GM12801 (cell line): ENCODE measurements around the gene HINT1.

Source experiments
- TF ChIP-seq, protein P1 (sequence below): IDR thresholded peaks from one replicate; pipeline ENCODE4 v1.5.1; 2011; ENCODE audit warnings: control low read depth; ENCODE audit not compliant: insufficient read length; ENCODE audit errors: extremely low read depth

Gene HINT1

DNA sequence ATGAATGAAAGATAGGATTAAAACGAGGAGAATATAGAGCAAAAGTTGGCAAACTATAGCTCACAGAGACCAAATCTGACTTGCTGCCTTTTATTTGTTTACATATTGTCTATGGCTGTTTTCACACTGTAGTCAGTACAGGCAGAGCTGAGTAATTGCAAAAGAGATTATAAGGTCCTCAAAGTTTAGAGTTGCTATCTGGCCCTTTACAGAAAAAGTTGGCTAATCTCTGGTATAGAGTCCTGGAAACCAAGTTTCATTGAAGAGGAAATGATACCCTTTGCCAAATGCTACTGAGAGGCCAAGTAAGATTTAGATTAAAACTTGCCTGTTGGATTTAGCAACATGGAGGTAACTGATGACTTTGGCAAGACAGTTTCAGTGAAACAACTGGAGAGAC is 41.7 kb upstream of the HINT1 start:
- TF ChIP-seq, protein P1, sequence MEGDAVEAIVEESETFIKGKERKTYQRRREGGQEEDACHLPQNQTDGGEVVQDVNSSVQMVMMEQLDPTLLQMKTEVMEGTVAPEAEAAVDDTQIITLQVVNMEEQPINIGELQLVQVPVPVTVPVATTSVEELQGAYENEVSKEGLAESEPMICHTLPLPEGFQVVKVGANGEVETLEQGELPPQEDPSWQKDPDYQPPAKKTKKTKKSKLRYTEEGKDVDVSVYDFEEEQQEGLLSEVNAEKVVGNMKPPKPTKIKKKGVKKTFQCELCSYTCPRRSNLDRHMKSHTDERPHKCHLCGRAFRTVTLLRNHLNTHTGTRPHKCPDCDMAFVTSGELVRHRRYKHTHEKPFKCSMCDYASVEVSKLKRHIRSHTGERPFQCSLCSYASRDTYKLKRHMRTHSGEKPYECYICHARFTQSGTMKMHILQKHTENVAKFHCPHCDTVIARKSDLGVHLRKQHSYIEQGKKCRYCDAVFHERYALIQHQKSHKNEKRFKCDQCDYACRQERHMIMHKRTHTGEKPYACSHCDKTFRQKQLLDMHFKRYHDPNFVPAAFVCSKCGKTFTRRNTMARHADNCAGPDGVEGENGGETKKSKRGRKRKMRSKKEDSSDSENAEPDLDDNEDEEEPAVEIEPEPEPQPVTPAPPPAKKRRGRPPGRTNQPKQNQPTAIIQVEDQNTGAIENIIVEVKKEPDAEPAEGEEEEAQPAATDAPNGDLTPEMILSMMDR: no peak

DNA sequence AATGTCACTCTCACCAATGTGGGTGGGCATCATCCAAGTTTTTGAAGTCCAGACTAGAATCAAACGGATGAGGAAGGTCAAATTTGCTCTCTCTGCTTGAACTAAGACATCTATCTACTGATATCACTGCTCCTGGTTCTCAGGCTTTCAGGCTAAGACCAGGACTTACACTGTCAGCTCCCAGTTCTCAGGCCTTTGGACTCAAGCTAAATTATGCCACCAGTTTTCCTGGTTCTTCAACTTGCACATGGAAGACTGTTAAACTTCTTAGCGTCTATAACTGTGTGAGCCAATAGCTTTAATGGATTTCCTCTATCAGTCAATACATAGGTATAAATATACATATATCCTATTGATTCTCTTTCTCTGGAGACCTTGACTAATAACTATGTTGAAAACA is 41.0 kb upstream of the HINT1 start:
- TF ChIP-seq, protein P1: no peak

DNA sequence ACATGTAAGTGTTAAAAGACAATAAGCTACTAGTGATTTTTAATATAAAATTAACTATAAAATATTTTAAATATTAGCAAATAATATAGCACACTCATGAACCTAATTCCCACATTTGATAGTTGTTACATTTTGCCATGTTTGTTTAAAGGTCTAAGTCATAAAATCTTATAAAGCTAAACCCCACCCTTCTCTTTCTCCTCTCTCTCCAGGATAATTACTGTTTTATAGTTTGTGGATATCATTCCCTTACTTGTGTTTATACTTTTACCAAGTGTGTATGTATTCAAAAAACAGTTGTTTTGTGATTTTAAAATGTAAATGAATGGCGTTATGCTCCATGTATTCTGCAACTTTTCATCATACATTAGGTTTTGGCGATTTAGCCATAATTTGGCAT is 39.9 kb upstream of the HINT1 start:
- TF ChIP-seq, protein P1: no peak

DNA sequence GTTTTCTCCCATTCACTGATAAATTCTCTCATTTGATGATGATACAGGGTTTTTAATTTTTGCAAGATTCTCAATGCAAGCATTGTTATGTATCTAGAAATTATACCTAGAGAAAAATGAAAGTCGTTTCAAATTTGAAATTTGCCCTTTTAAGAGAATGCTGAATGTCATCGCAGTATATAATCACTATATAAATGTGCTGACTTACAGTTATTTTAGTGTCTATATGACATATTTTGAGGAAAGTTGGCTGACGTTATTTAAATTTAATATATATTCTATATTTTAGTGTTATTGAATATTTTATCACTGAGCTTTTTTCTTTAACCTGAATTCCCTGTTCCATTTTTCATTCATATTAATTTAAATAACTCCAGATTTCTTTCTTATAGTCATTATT is 35.5 kb upstream of the HINT1 start:
- TF ChIP-seq, protein P1: no peak

DNA sequence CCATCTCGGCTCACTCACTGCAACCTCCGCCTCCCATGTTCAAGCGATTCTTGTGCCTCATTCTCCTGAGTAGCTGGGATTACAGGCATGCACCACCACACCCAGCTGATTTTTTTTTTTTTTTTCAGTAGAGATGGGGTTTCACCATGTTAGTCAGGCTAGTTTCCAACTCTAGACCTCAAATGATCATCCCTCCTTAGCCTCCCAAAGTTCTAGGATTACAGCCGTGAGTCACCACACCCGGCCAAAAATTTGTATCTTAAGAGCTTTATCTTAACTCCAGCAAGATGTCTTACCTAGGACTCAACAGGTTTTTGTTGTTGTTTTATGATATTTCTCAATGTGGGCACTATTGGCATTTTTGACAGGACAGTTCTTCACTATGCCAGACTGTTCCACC is 33.6 kb upstream of the HINT1 start:
- TF ChIP-seq, protein P1: no peak

DNA sequence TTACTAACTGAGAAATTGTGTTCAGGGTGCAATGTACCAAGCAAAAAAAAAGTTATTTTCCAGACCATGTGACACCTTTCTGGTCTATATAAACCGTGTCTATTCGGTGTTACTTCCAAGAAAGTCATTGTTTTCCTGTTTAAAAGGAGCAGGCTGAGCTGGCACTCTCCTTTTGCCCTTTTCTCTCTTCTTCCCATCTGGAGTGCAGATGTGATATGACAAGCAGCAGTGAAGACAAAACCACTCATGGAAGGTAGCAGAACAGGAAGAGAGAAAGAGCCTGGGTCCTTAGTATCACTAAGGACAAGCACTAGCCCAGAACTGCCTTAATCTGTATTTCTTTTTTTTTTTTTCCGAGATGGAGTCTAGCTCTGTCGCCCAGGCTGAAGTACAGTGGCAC is 31.3 kb upstream of the HINT1 start:
- TF ChIP-seq, protein P1: no peak

DNA sequence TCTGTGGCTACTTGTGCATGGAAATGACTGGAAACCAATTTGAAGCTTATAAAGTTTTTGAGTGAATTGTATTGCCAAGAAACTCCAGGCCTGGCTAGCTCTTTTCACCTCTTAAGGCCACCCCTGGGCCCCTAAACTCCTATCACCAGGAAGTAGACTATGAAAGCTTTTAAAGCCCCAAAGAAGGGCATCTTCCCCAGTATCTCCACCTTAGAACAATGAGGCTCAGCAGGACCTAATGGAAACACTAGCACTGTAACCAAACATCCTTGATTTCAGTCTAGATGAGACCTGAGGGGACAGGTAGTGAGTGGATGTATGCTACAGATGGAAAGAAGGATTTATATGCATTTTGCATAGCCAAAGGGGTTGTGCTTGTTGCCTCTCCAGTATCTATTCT is 30.6 kb upstream of the HINT1 start:
- TF ChIP-seq, protein P1: no peak

DNA sequence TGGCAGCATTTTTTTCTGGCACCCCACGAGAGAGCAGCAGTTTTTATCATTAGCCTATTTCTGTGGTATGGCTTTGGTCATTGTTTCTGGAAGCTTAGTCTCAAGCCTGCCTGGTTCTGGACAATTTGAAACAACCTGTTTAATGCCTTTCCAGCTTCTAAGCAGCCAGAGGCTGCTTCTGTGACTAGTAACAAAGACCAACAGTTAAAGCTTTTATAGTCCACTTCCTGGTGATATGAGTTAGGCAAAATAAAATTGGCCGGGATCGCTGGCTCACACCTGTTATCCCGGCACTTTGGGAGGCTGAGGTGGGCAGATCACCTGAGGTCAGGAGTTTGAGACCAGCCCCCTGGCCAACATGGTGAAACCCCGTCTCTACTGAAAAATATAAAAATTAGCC is 29.7 kb upstream of the HINT1 start:
- TF ChIP-seq, protein P1: no peak
